Suprapubic skin (tissue), 3 donors: ENCODE data around the gene CCM2L.

Experiments used
- CTCF ChIP-seq, 2 donors: fragments of 200-600 bp in 1 of 2; fragments of 450-650 bp in 1 of 2; sonication (generic) in 1 of 2; IDR thresholded peaks; one replicate each; pipeline ENCODE4 v1.5.1; 2016 to 2019; ENCODE audit warnings: antibody characterized with exemption in 2 of 2, mild to moderate bottlenecking in 1 of 2, moderate library complexity in 1 of 2
- EP300 ChIP-seq: sonication (generic); formaldehyde crosslinking; IDR thresholded peaks from one replicate; pipeline ENCODE4 v1.6.1; 2017; ENCODE audit warnings: antibody characterized with exemption

- TF ChIP-seq CTCF (IDR thresholded peaks at IDR 0.05) (no peak), EP300 (no peak)
These were observed 41.5 kb downstream of the CCM2L start for GRCh38 chr20:32051720-32052089.
